Endothelial cell of umbilical vein (primary cell): ENCODE measurements around the gene PTGDS. TPM values are rescaled to one million over a fixed set of nuclear protein-coding genes. Genes with fewer than 3 reads are reported as not detected.

ENCODE experiments used
- BruUV-seq: library from RNA; stranded (reverse); fragments of 400-500 nt; replicated peaks from 2 replicates; lab custom pipeline; 2021; lab: Mats Ljungman, UMichigan
- CTCF ChIA-PET: fragments of 300-600, 350-600 bp; sonication (Branson Sonifier 250); formaldehyde crosslinking; loops from one replicate; lab custom pipeline; 2021; ENCODE audit warnings: antibody characterized with exemption, inconsistent platforms; lab: Charles Lee
- POLR2A ChIA-PET: fragments of 300-600, 350-600 bp; sonication (Branson Sonifier 250); formaldehyde crosslinking; loops from one replicate; lab custom pipeline; 2021; ENCODE audit warnings: antibody characterized with exemption, inconsistent platforms; lab: Charles Lee
- DNase-seq: peaks from one replicate; pipeline ENCODE4 v3.0.0-alpha.2; 2011; ENCODE audit warnings: low read depth, low spot score
- FAIRE-seq: peaks from 2 replicates; lab custom pipeline; 2011; peaks lifted over from hg19 to GRCh38; lab: Jason Lieb, UNC
- H2AFZ ChIP-seq: 2 replicates; pipeline ENCODE4 v1.6.0; 2012; ENCODE audit warnings: low read depth, low read length, control low read depth, inconsistent platforms
- H3K27ac ChIP-seq: 2 replicates; pipeline ENCODE4 v1.5.1; 2011; ENCODE audit warnings: low read depth, mild to moderate bottlenecking, control low read depth, low read length, moderate library complexity; ENCODE audit not compliant: insufficient read depth
- H3K27me3 ChIP-seq, 2 experiments: 2 replicates each; pipeline versions ENCODE4 v1.6.0 to v1.6.1; 2011; ENCODE audit warnings: low read length in 2 of 2, mixed read lengths in 1 of 2; ENCODE audit not compliant: control insufficient read depth in 2 of 2, insufficient read depth in 2 of 2
- H3K36me3 ChIP-seq, 2 experiments: 2 replicates in 1 of 2; 3 replicates in 1 of 2; pipeline ENCODE4 v1.5.1; 2011; ENCODE audit warnings: low read length in 2 of 2, mild to moderate bottlenecking in 1 of 2, moderate library complexity in 1 of 2; ENCODE audit not compliant: control insufficient read depth in 2 of 2, insufficient read depth in 2 of 2; ENCODE audit errors: extremely low read depth in 1 of 2
- H3K4me1 ChIP-seq: 3 replicates; pipeline ENCODE4 v1.5.1; 2011; ENCODE audit warnings: mild to moderate bottlenecking, low read length; ENCODE audit not compliant: control insufficient read depth, insufficient read depth; ENCODE audit errors: extremely low read depth
- H3K4me2 ChIP-seq: 2 replicates; pipeline ENCODE4 v1.6.1; 2011; ENCODE audit warnings: low read length, control low read depth, mixed read lengths; ENCODE audit not compliant: insufficient read depth
- H3K4me3 ChIP-seq, 3 experiments: fragments of 200-600 bp in 1 of 3; sonication (generic), shearing (Covaris generic) in 1 of 3; replicated peaks in 1 of 3; 2 replicates each; pipeline ENCODE4 v1.5.1; 2011 to 2016; ENCODE audit warnings: control low read depth in 3 of 3, low read length in 3 of 3, mild to moderate bottlenecking in 2 of 3, inconsistent platforms in 1 of 3, low read depth in 1 of 3, moderate library complexity in 1 of 3; ENCODE audit not compliant: insufficient read depth in 1 of 3
- H3K79me2 ChIP-seq: 2 replicates; pipeline ENCODE4 v1.6.0; 2012; ENCODE audit warnings: low read length, inconsistent platforms; ENCODE audit not compliant: control insufficient read depth, insufficient read depth
- H3K9ac ChIP-seq: replicated peaks from 2 replicates; pipeline ENCODE3; 2011; ENCODE audit warnings: low read length, control low read depth; ENCODE audit not compliant: insufficient read depth; ENCODE audit errors: extremely low read depth
- H3K9me1 ChIP-seq: replicated peaks from 3 replicates; pipeline ENCODE4 v1.6.0; 2011; ENCODE audit warnings: mild to moderate bottlenecking, low read length; ENCODE audit not compliant: control insufficient read depth, insufficient read depth; ENCODE audit errors: extremely low read depth
- H3K9me3 ChIP-seq: replicated peaks from 2 replicates; pipeline ENCODE4 v1.5.1; 2012; ENCODE audit warnings: low read length, inconsistent platforms; ENCODE audit not compliant: control insufficient read depth, insufficient read depth
- H4K20me1 ChIP-seq: replicated peaks from 2 replicates; pipeline ENCODE3; 2011; ENCODE audit warnings: mild to moderate bottlenecking, low read length; ENCODE audit not compliant: control insufficient read depth, insufficient read depth; ENCODE audit errors: extremely low read depth
- EZH2 ChIP-seq: IDR thresholded peaks from 2 replicates; pipeline ENCODE4 v1.6.1; 2012; ENCODE audit warnings: borderline replicate concordance, low read depth, mild to moderate bottlenecking, moderate library complexity, low read length, inconsistent platforms; ENCODE audit not compliant: severe bottlenecking
- FOS ChIP-seq: IDR thresholded peaks from 2 replicates; pipeline ENCODE4 v1.6.1; 2011; ENCODE audit warnings: mild to moderate bottlenecking, low read length, moderate library complexity, borderline replicate concordance; ENCODE audit not compliant: insufficient read depth
- GATA2 ChIP-seq: IDR thresholded peaks from 2 replicates; pipeline ENCODE4 v1.7.0; 2011; ENCODE audit warnings: low read depth, mild to moderate bottlenecking, moderate library complexity, mixed read lengths, low read length; ENCODE audit not compliant: insufficient read length, insufficient read depth
- JUN ChIP-seq: IDR thresholded peaks from 2 replicates; pipeline ENCODE4 v1.6.1; 2011; ENCODE audit warnings: borderline replicate concordance, low read depth; ENCODE audit not compliant: insufficient read length, insufficient read depth
- MYC ChIP-seq: IDR thresholded peaks from one replicate; pipeline ENCODE4 v1.6.1; 2011; ENCODE audit warnings: mild to moderate bottlenecking, low read depth, low read length
- POLR2A ChIP-seq: IDR thresholded peaks from 2 replicates; pipeline ENCODE4 v1.6.1; 2012; ENCODE audit warnings: low read depth, mild to moderate bottlenecking, control low read depth, low read length
- POLR2AphosphoS5 ChIP-seq: IDR thresholded peaks from 2 replicates; pipeline ENCODE4 v1.6.1; 2012; ENCODE audit warnings: low read depth, mild to moderate bottlenecking, control low read depth, low read length, moderate library complexity; ENCODE audit not compliant: insufficient read depth
- dilution Hi-C: fragments of 300-500 bp; cut with MboI; formaldehyde crosslinking; loops from one replicate; pipeline ENCODE4 v1.15.0; 2019; ENCODE audit warnings: low sequenced_read_pairs; ENCODE audit not compliant: extremely low pct_ligation_motif_present
- intact Hi-C: fragments of 100-400 bp; cut with micrococcal nuclease; formaldehyde crosslinking; loops from one replicate; pipeline ENCODE4 v1.10.0; 2022
- polyA plus RNA-seq, 4 experiments: library from polyadenylated mRNA; depleted of rRNA in 3 of 4; stranded (reverse) in 3 of 4; unstranded in 1 of 4; fragments of >200 nt; gene quantifications; 2 replicates each; pipeline versions ENCODE4 v1.2.1 to v1.2.3, GENCODE V29; 2011 to 2012; ENCODE audit warnings: missing spikeins in 1 of 4
- total RNA-seq: library from RNA; stranded (reverse); gene quantifications from 2 replicates; pipeline ENCODE4 v1.2.3, GENCODE V29; 2021
- TF ChIP-seq, protein P1 (sequence below): IDR thresholded peaks from 2 replicates; pipeline ENCODE4 v1.6.1; 2011; ENCODE audit not compliant: insufficient read depth, insufficient read length
- TF ChIP-seq, protein P2 (sequence below), 2 donors: IDR thresholded peaks; 1 replicate in 1 of 2; 2 replicates in 1 of 2; pipeline ENCODE4 v1.5.1; 2011; ENCODE audit warnings: low read length in 2 of 2, mild to moderate bottlenecking in 2 of 2, moderate library complexity in 2 of 2, control low read depth in 1 of 2, inconsistent platforms in 1 of 2, low read depth in 1 of 2; ENCODE audit not compliant: insufficient read depth in 1 of 2; ENCODE audit errors: extremely low read depth in 1 of 2

Gene PTGDS
- total and polyA plus RNA-seq, 2 donors (not counting 3 experiments of a cell fraction or from before 2014, with no cell fraction given), result not detected

DNA sequence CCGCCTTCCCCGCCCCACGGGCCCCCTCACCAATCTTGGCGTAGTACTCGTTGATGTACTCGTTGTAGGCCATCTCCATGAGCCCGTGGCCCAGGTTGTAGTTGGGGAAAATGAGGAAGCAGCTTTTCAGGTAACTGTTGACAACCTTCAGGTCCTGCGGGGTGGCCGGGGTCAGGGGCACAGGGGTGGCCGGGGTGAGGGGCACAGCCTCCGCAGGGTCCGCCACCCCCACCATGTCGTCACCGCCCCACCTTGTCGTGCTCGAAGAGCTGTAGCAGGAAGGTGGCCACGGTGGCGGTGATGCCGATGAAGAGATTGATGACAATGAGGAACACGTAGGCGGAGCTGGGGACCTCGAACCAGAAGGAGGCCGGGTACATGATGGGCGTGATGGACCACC is 33.9 kb downstream of the PTGDS start:
- H3K79me2 ChIP-seq, result no peaks in the 10 kb centered on the region
- H3K4me2 ChIP-seq, result no peak overlapping the region
- H2AFZ ChIP-seq, result no peak overlapping the region
- no peak overlapping the region for H3K27ac ChIP-seq
- no peak for FAIRE-seq
- no peaks in the 10 kb centered on the region for H3K36me3 ChIP-seq
- H3K27me3 ChIP-seq, result no peaks in the 10 kb centered on the region
- no peak overlapping the region for H3K4me3 ChIP-seq
- no TSS peak for BruUV-seq
- H3K9me3 ChIP-seq, result no peaks in the 10 kb centered on the region
- H3K9ac ChIP-seq, result no peak overlapping the region
- ChIA-PET CTCF (interaction anchor here (1.4 to 1.9 kb wide), 3 partner anchors 18 to 24 kb away, joined by 3 to 6 read pairs (median 4); no protein-coding TSS in a partner anchor), POLR2A (no interaction called here)
- TF ChIP-seq GATA2 (no peak), POLR2AphosphoS5 (no peak)
- no peaks in the 10 kb centered on the region for H3K4me1 ChIP-seq
- intact Hi-C loops, result no loop called here
- dilution Hi-C loops, result no loop called here
- DNase-seq, result no peak
- no peaks in the 10 kb centered on the region for H4K20me1 ChIP-seq
- H3K9me1 ChIP-seq, result no peaks in the 10 kb centered on the region

- DNase-seq, result no peak
- no peaks in the 10 kb centered on the region for H3K79me2 ChIP-seq
- no peak overlapping the region for H3K4me3 ChIP-seq
- ChIA-PET CTCF (interaction anchor here (1.4 to 1.7 kb wide), 2 partner anchors 17 to 23 kb away, joined by 3 to 4 read pairs; no protein-coding TSS in a partner anchor), POLR2A (no interaction called here)
- intact Hi-C loops (no loop called here), dilution Hi-C loops (no loop called here)
- no peak overlapping the region for H2AFZ ChIP-seq
- H3K9me1 ChIP-seq, result no peaks in the 10 kb centered on the region
- no peaks in the 10 kb centered on the region for H3K27me3 ChIP-seq
- no TSS peak for BruUV-seq
- no peaks in the 10 kb centered on the region for H4K20me1 ChIP-seq
- FAIRE-seq, result no peak
- H3K9me3 ChIP-seq, result no peaks in the 10 kb centered on the region
- H3K9ac ChIP-seq, result no peak overlapping the region
- H3K4me2 ChIP-seq, result no peak overlapping the region
- TF ChIP-seq POLR2A (no peak), EZH2 (no peak), GATA2 (no peak), MYC (no peak), FOS (no peak), JUN (no peak), POLR2AphosphoS5 (no peak)
- TF ChIP-seq, protein P1, sequence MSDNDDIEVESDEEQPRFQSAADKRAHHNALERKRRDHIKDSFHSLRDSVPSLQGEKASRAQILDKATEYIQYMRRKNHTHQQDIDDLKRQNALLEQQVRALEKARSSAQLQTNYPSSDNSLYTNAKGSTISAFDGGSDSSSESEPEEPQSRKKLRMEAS, result no peak
- TF ChIP-seq, protein P2, sequence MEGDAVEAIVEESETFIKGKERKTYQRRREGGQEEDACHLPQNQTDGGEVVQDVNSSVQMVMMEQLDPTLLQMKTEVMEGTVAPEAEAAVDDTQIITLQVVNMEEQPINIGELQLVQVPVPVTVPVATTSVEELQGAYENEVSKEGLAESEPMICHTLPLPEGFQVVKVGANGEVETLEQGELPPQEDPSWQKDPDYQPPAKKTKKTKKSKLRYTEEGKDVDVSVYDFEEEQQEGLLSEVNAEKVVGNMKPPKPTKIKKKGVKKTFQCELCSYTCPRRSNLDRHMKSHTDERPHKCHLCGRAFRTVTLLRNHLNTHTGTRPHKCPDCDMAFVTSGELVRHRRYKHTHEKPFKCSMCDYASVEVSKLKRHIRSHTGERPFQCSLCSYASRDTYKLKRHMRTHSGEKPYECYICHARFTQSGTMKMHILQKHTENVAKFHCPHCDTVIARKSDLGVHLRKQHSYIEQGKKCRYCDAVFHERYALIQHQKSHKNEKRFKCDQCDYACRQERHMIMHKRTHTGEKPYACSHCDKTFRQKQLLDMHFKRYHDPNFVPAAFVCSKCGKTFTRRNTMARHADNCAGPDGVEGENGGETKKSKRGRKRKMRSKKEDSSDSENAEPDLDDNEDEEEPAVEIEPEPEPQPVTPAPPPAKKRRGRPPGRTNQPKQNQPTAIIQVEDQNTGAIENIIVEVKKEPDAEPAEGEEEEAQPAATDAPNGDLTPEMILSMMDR (IDR thresholded peaks at IDR 0.05; ENCODE audit: extremely low read depth in 1 of 2, insufficient read depth in 1 of 2, low read depth in 1 of 2, low read length in 2 of 2), result no peak
- H3K36me3 ChIP-seq, result no peaks in the 10 kb centered on the region
- no peaks in the 10 kb centered on the region for H3K4me1 ChIP-seq
- no peak overlapping the region for H3K27ac ChIP-seq
Observed at GRCh38 chr9:137011907-137012675, 34.8 kb downstream of the PTGDS start.
